ENCODE results near the gene BTNL2.

Gene BTNL2

GRCh38 chr6:32442977-32443552 lies 36.1 kb upstream of the BTNL2 start:
- no peak overlapping the region for H3K4me3 ChIP-seq (ENCODE audit: low read depth, low read length)
- CTCF ChIA-PET = interaction anchor here (1.1 to 1.3 kb wide), 2 partner anchors 12 to 344 kb away, joined by 3 read pairs; no protein-coding TSS in a partner anchor
- POLR2A ChIA-PET = no interaction called here
- H3K4me1 ChIP-seq (ENCODE audit: control insufficient read depth, insufficient read depth, low read length) = no peaks in the 10 kb centered on the region
- H3K36me3 ChIP-seq (ENCODE audit: control insufficient read depth in 2 of 2, insufficient read depth in 1 of 2, low read length in 2 of 2) = no peaks in the 10 kb centered on the region
- H3K27ac ChIP-seq (ENCODE audit: extremely low read depth, low read depth, low read length) = no peak overlapping the region
- H3K9me3 ChIP-seq (ENCODE audit: control insufficient read depth, insufficient read depth, low read depth, low read length) = no peaks in the 10 kb centered on the region
- no peak for TF ChIP-seq ZBTB6 (tag by site-specific recombination; IDR thresholded peaks at IDR 0.05)
- no peak for TF ChIP-seq ZNF184 (tag by site-specific recombination; IDR thresholded peaks at IDR 0.05)
- TF ChIP-seq, protein P1, sequence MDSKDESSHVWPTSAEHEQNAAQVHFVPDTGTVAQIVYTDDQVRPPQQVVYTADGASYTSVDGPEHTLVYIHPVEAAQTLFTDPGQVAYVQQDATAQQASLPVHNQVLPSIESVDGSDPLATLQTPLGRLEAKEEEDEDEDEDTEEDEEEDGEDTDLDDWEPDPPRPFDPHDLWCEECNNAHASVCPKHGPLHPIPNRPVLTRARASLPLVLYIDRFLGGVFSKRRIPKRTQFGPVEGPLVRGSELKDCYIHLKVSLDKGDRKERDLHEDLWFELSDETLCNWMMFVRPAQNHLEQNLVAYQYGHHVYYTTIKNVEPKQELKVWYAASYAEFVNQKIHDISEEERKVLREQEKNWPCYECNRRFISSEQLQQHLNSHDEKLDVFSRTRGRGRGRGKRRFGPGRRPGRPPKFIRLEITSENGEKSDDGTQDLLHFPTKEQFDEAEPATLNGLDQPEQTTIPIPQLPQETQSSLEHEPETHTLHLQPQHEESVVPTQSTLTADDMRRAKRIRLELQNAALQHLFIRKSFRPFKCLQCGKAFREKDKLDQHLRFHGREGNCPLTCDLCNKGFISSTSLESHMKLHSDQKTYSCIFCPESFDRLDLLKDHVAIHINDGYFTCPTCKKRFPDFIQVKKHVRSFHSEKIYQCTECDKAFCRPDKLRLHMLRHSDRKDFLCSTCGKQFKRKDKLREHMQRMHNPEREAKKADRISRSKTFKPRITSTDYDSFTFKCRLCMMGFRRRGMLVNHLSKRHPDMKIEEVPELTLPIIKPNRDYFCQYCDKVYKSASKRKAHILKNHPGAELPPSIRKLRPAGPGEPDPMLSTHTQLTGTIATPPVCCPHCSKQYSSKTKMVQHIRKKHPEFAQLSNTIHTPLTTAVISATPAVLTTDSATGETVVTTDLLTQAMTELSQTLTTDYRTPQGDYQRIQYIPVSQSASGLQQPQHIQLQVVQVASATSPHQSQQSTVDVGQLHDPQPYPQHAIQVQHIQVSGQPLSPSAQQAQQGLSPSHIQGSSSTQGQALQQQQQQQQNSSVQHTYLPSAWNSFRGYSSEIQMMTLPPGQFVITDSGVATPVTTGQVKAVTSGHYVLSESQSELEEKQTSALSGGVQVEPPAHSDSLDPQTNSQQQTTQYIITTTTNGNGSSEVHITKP (tag by site-specific recombination; IDR thresholded peaks at IDR 0.05) = no peak
- no peak for TF ChIP-seq ZSCAN30 (tag by site-specific recombination; IDR thresholded peaks at IDR 0.05)
- no peak for TF ChIP-seq ZNF223 (tag by site-specific recombination; IDR thresholded peaks at IDR 0.05)
- TF ChIP-seq ZNF626 (tag by site-specific recombination; IDR thresholded peaks at IDR 0.05) = no peak
- no peak for TF ChIP-seq REPIN1 (tag by site-specific recombination; IDR thresholded peaks at IDR 0.05; ENCODE audit: low read depth)
- TF ChIP-seq ZNF600 (tag by site-specific recombination; IDR thresholded peaks at IDR 0.05) = no peak
- TF ChIP-seq, protein P2, sequence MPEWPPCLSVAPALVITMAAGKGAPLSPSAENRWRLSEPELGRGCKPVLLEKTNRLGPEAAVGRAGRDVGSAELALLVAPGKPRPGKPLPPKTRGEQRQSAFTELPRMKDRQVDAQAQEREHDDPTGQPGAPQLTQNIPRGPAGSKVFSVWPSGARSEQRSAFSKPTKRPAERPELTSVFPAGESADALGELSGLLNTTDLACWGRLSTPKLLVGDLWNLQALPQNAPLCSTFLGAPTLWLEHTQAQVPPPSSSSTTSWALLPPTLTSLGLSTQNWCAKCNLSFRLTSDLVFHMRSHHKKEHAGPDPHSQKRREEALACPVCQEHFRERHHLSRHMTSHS (tag by site-specific recombination; IDR thresholded peaks at IDR 0.05) = no peak
- TF ChIP-seq ZNF391 (tag by site-specific recombination; IDR thresholded peaks at IDR 0.05; ENCODE audit: borderline replicate concordance, low read depth) = no peak
- no peak for TF ChIP-seq ZNF791 (tag by site-specific recombination; IDR thresholded peaks at IDR 0.05)
- TF ChIP-seq INSM2 (tag by site-specific recombination; IDR thresholded peaks at IDR 0.05) = no peak
- no peak for TF ChIP-seq ZNF16 (tag by site-specific recombination; IDR thresholded peaks at IDR 0.05; ENCODE audit: low read depth)
- no peak for TF ChIP-seq ZNF114 (tag by site-specific recombination; IDR thresholded peaks at IDR 0.05)
- no peak for TF ChIP-seq ZNF555 (tag by site-specific recombination; conservative IDR thresholded peaks at IDR 0.05)
- TF ChIP-seq ZNF670 (tag by site-specific recombination; IDR thresholded peaks at IDR 0.05; ENCODE audit: low read depth) = no peak
- no peak for TF ChIP-seq KLF7 (tag by site-specific recombination; IDR thresholded peaks at IDR 0.05; ENCODE audit: borderline replicate concordance)
- TF ChIP-seq ZNF280C (tag by site-specific recombination; IDR thresholded peaks at IDR 0.05) = no peak
- TF ChIP-seq, protein P3, sequence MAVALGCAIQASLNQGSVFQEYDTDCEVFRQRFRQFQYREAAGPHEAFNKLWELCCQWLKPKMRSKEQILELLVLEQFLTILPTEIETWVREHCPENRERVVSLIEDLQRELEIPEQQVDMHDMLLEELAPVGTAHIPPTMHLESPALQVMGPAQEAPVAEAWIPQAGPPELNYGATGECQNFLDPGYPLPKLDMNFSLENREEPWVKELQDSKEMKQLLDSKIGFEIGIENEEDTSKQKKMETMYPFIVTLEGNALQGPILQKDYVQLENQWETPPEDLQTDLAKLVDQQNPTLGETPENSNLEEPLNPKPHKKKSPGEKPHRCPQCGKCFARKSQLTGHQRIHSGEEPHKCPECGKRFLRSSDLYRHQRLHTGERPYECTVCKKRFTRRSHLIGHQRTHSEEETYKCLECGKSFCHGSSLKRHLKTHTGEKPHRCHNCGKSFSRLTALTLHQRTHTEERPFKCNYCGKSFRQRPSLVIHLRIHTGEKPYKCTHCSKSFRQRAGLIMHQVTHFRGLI (tag by site-specific recombination; IDR thresholded peaks at IDR 0.05) = no peak

All from HEK293 (cell line).